Caco-2 (cell line): Measurements from ENCODE around the gene AP5B1. TPM values are rescaled to one million over a fixed set of nuclear protein-coding genes. Genes with fewer than 3 reads are reported as not detected.

Experiments used
- BruUV-seq: library from RNA; stranded (reverse); fragments of 400-500 nt; replicated peaks from 2 replicates; lab custom pipeline; 2021; lab: Mats Ljungman, UMichigan
- CTCF ChIA-PET: fragments of 300-600 bp; sonication (Branson Sonifier 250); formaldehyde crosslinking; loops from one replicate; lab custom pipeline; 2022; ENCODE audit warnings: antibody characterized with exemption; lab: Charles Lee
- POLR2A ChIA-PET: fragments of 300-600 bp; sonication (Branson Sonifier 250); formaldehyde crosslinking; loops from one replicate; lab custom pipeline; 2022; ENCODE audit warnings: antibody characterized with exemption; lab: Charles Lee
- DNase-seq, 2 experiments: peaks; one replicate each; pipeline versions ENCODE4 v3.0.0 to v3.0.0-alpha.2; 2020 to 2022
- H3K27me3 ChIP-seq: replicated peaks from 2 replicates; pipeline ENCODE4 v1.6.0; 2011; ENCODE audit warnings: low read length; ENCODE audit not compliant: control insufficient read depth, insufficient read depth
- H3K36me3 ChIP-seq: 2 replicates; pipeline ENCODE4 v1.5.1; 2011; ENCODE audit warnings: low read length; ENCODE audit not compliant: control insufficient read depth, insufficient read depth
- H3K4me1 ChIP-seq: fragments of 250-450 bp; sonication (Bioruptor Pico); 2 replicates; pipeline ENCODE4 v1.5.1; 2020; ENCODE audit warnings: mild to moderate bottlenecking
- H3K4me3 ChIP-seq: 2 replicates; pipeline ENCODE4 v1.5.1; 2011; ENCODE audit warnings: low read depth, mild to moderate bottlenecking, control low read depth, low read length
- H3K9me3 ChIP-seq: fragments of 250-450 bp; sonication (Bioruptor Pico); 2 replicates; pipeline ENCODE4 v1.5.1; 2020; ENCODE audit warnings: mild to moderate bottlenecking, moderate library complexity
- H3K27ac Mint-ChIP-seq: one replicate; pipeline ENCODE4 v1.8.0; 2022; ENCODE audit warnings: mixed read lengths; ENCODE audit not compliant: unreplicated experiment
- H3K27me3 Mint-ChIP-seq: one replicate; pipeline ENCODE4 v1.8.0; 2022; ENCODE audit warnings: mixed read lengths; ENCODE audit not compliant: insufficient read depth, unreplicated experiment
- H3K36me3 Mint-ChIP-seq: one replicate; pipeline ENCODE4 v1.8.0; 2022; ENCODE audit warnings: mild to moderate bottlenecking, mixed read lengths; ENCODE audit not compliant: insufficient read depth, unreplicated experiment
- H3K4me1 Mint-ChIP-seq: one replicate; pipeline ENCODE4 v1.8.0; 2022; ENCODE audit warnings: low read depth, mixed read lengths; ENCODE audit not compliant: unreplicated experiment
- H3K4me3 Mint-ChIP-seq: one replicate; pipeline ENCODE4 v1.8.0; 2022; ENCODE audit warnings: mild to moderate bottlenecking, moderate library complexity, mixed read lengths; ENCODE audit not compliant: unreplicated experiment
- H3K9me3 Mint-ChIP-seq: one replicate; pipeline ENCODE4 v1.8.0; 2022; ENCODE audit warnings: mixed read lengths; ENCODE audit not compliant: unreplicated experiment
- CTCF ChIP-seq, 2 experiments: fragments of 200-600 bp in 1 of 2; IDR thresholded peaks; 1 replicate in 1 of 2; 2 replicates in 1 of 2; pipeline versions ENCODE4 v1.5.1 to v1.8.0; 2011 to 2022; ENCODE audit warnings: antibody characterized with exemption in 1 of 2, control low read depth in 1 of 2, inconsistent platforms in 1 of 2, low read depth in 1 of 2, low read length in 1 of 2, mild to moderate bottlenecking in 1 of 2, moderate library complexity in 1 of 2; ENCODE audit not compliant: insufficient read depth in 1 of 2, severe bottlenecking in 1 of 2, unreplicated experiment in 1 of 2
- intact Hi-C: fragments of 100-400 bp; cut with micrococcal nuclease; formaldehyde crosslinking; loops from one replicate; pipeline ENCODE4 v1.10.0; 2022; ENCODE audit not compliant: unreplicated experiment
- total RNA-seq: library from RNA; stranded (reverse); gene quantifications from 2 replicates; pipeline ENCODE4 v1.2.3, GENCODE V29; 2022

AP5B1 gene
- total RNA-seq, 1 experiment from 2014 or later: 19.3 TPM

- Mint-ChIP-seq H3K9me3 (no peaks in the 10 kb centered on the region), H3K27me3 (peaks cover 2% of the 10 kb centered on the region), H3K27ac (no peak overlapping the region), H3K4me3 (no peak overlapping the region), H3K4me1 (peaks cover 15% of the 10 kb centered on the region), H3K36me3 (peaks cover 6% of the 10 kb centered on the region)
- ChIA-PET CTCF (interaction anchor here (0.7 to 1.0 kb wide), 4 partner anchors 11 to 373 kb away, joined by 4 to 12 read pairs (median 6); partner anchors contain the start of genes FAM89B and FIBP), POLR2A (interaction anchor here (0.6 to 0.8 kb wide), 2 partner anchors 45 to 94 kb away, joined by 3 to 5 read pairs; no protein-coding TSS in a partner anchor)
- H3K27me3 ChIP-seq: no peaks in the 10 kb centered on the region
- no peak for TF ChIP-seq CTCF (IDR thresholded peaks at IDR 0.05; ENCODE audit: insufficient read depth in 1 of 2, low read depth in 1 of 2, low read length in 1 of 2, severe bottlenecking in 1 of 2, unreplicated experiment in 1 of 2)
- BruUV-seq: no TSS peak
- DNase-seq: no peak
- no peaks in the 10 kb centered on the region for H3K36me3 ChIP-seq
- intact Hi-C loops: no loop called here
- no peak overlapping the region for H3K4me3 ChIP-seq
- H3K4me1 ChIP-seq: peaks cover 2% of the 10 kb centered on the region; the same call in 1 of the 2 replicates
- H3K9me3 ChIP-seq: no peaks in the 10 kb centered on the region
Observed at GRCh38 chr11:65806979-65807378, 26.2 kb upstream of the AP5B1 start.

DNA sequence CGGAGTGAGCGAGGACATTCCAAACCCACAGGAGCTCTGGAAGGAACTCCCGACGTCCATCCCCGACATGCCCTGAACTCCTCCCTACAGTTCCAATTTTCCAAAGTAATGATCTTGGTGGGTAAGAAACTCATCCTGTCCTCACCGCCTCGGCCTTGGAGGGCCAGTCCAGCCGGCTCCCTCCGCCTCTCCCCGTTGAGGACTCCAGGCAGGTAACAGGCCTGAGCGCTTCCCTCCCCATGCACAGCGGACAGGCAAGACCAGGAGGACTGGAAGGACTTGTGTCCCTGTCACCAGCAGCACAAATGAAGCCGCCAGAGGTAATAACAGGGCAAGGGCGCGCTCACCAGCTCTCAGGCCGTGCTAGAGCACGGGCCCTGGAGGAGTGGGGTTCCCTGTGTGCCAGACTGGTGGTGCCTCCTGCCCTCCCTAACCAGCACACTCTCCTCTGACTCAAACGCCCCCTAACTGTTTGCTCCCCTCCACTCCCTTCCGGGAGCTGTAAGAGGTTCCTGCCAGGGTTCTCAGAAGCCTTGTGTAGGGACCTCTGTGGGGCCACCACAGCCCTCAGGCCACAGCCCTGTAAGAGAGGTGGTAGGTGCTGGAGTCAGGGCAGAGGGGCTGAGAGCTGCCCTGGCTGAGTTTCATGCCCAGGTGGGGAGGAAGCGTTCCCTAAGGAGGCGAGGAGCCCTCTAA lies 23.2 kb upstream of the AP5B1 start:
- H3K4me3 Mint-ChIP-seq: no peak overlapping the region
- no TSS peak for BruUV-seq
- H3K4me3 ChIP-seq: no peak overlapping the region
- H3K36me3 ChIP-seq: no peaks in the 10 kb centered on the region
- no peak overlapping the region for H3K27ac Mint-ChIP-seq
- ChIA-PET POLR2A (interaction anchor here (1.0 kb wide), 1 partner anchor 24 kb away, joined by 3 read pairs; no protein-coding TSS in a partner anchor), CTCF (no interaction called here)
- DNase-seq: no peak
- H3K4me1 Mint-ChIP-seq: peaks cover 10% of the 10 kb centered on the region
- H3K36me3 Mint-ChIP-seq: peaks cover 6% of the 10 kb centered on the region
- no peaks in the 10 kb centered on the region for H3K9me3 Mint-ChIP-seq
- peaks cover 9% of the 10 kb centered on the region; the same call in 1 of the 2 replicates for H3K4me1 ChIP-seq
- intact Hi-C loops: no loop called here
- no peaks in the 10 kb centered on the region for H3K9me3 ChIP-seq
- TF ChIP-seq CTCF (IDR thresholded peaks at IDR 0.05; ENCODE audit: insufficient read depth in 1 of 2, low read depth in 1 of 2, low read length in 1 of 2, severe bottlenecking in 1 of 2, unreplicated experiment in 1 of 2): no peak
- peaks cover 2% of the 10 kb centered on the region for H3K27me3 Mint-ChIP-seq
- no peaks in the 10 kb centered on the region for H3K27me3 ChIP-seq

DNA sequence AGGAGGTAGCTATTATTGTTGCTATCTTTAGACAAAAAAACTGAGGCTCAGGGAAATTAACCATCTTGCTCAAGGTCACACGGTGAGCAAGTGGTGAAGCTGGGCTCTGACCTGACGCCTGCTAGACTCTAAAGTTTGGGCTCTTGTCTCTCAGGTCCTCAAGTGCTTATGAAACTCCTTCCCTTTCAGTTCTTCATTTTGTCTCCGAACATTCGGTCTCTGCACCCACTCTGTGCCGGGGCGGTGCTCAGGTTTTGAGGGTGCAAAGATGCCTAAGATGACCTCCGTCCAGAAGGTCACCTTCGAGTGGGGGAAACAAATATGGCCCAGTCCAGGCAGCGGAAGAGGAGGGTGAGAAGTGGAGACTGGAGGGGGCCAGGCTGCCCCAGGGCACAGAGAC lies 22.1 kb upstream of the AP5B1 start:
- TF ChIP-seq CTCF (IDR thresholded peaks at IDR 0.05; ENCODE audit: insufficient read depth in 1 of 2, low read depth in 1 of 2, low read length in 1 of 2, severe bottlenecking in 1 of 2, unreplicated experiment in 1 of 2): no peak
- no peak for DNase-seq
- Histone ChIP-seq H3K36me3 (no peaks in the 10 kb centered on the region), H3K4me1 (peaks cover 9% of the 10 kb centered on the region; the same call in 1 of the 2 replicates), H3K4me3 (no peak overlapping the region), H3K27me3 (no peaks in the 10 kb centered on the region), H3K9me3 (no peaks in the 10 kb centered on the region)
- ChIA-PET POLR2A (no interaction called here), CTCF (no interaction called here)
- Mint-ChIP-seq H3K27me3 (no peaks in the 10 kb centered on the region), H3K4me1 (peaks cover 4% of the 10 kb centered on the region), H3K27ac (no peak overlapping the region), H3K36me3 (no peaks in the 10 kb centered on the region), H3K9me3 (no peaks in the 10 kb centered on the region), H3K4me3 (no peak overlapping the region)
- intact Hi-C loops: no loop called here
- BruUV-seq: no TSS peak
